DMS153 (cell line): ENCODE results near the gene MBNL1.

Source experiments
- DNase-seq: peaks from one replicate; lab custom pipeline; 2025; lab: John Stamatoyannopoulos, UW

Gene MBNL1

GRCh38 chr3:152491922-152492321 is 223.2 kb downstream of the MBNL1 start:
- DNase-seq: no peak

GRCh38 chr3:152496286-152496685 is 227.6 kb downstream of the MBNL1 start:
- no peak for DNase-seq

- no peak for DNase-seq
Observed at GRCh38 chr3:152496716-152497115, 228.0 kb downstream of the MBNL1 start.

GRCh38 chr3:152497457-152497856 is 228.7 kb downstream of the MBNL1 start:
- DNase-seq: no peak

GRCh38 chr3:152497890-152498289 is 229.2 kb downstream of the MBNL1 start:
- DNase-seq: no peak

GRCh38 chr3:152499791-152500385 is 231.2 kb downstream of the MBNL1 start:
- no peak for DNase-seq

GRCh38 chr3:152505926-152506325 is 237.2 kb downstream of the MBNL1 start:
- DNase-seq: no peak

GRCh38 chr3:152508705-152509104 is 240.0 kb downstream of the MBNL1 start:
- no peak for DNase-seq

- DNase-seq: no peak
Observed at GRCh38 chr3:152511904-152512303, 243.2 kb downstream of the MBNL1 start.

GRCh38 chr3:152513301-152513960 is 244.7 kb downstream of the MBNL1 start:
- DNase-seq: no peak
